KMS-11 (cell line): ENCODE data around the gene OTUD5.

Source experiments
- H2AFZ ChIP-seq: fragments of 200-600 bp; sonication (generic); 2 replicates; pipeline ENCODE4 v1.6.1; 2016; ENCODE audit warnings: antibody characterized with exemption, mixed run types, low read depth
- H3K27ac ChIP-seq: fragments of 200-600 bp; sonication (generic); 2 replicates; pipeline ENCODE4 v1.6.1; 2016; ENCODE audit warnings: mild to moderate bottlenecking, mixed run types
- H3K27me3 ChIP-seq: fragments of 200-600 bp; sonication (generic); 2 replicates; pipeline ENCODE4 v1.6.1; 2017; ENCODE audit warnings: mild to moderate bottlenecking, low read depth, mixed run types, moderate library complexity; ENCODE audit not compliant: insufficient read depth
- H3K36me3 ChIP-seq: fragments of 200-600 bp; sonication (generic); 2 replicates; pipeline ENCODE4 v1.6.1; 2017; ENCODE audit warnings: mild to moderate bottlenecking, mixed run types; ENCODE audit not compliant: insufficient read depth
- H3K4me1 ChIP-seq: fragments of 200-600 bp; sonication (generic); 2 replicates; pipeline ENCODE4 v1.6.1; 2016; ENCODE audit warnings: mild to moderate bottlenecking, low read depth, mixed run types; ENCODE audit not compliant: poor library complexity, severe bottlenecking
- H3K4me2 ChIP-seq: fragments of 200-600 bp; sonication (generic); 2 replicates; pipeline ENCODE4 v1.7.0; 2016; ENCODE audit warnings: mild to moderate bottlenecking, mixed run types
- H3K4me3 ChIP-seq: fragments of 200-600 bp; sonication (generic); IDR thresholded peaks from 2 replicates; pipeline ENCODE4 v1.6.1; 2017; ENCODE audit warnings: low read depth, low read length, mixed read lengths; ENCODE audit not compliant: insufficient read depth
- H3K79me2 ChIP-seq: fragments of 200-600 bp; sonication (generic); 2 replicates; pipeline ENCODE4 v1.6.1; 2016; ENCODE audit warnings: low read depth, mixed run types; ENCODE audit not compliant: insufficient read depth
- H3K9ac ChIP-seq: fragments of 200-600 bp; sonication (generic); 2 replicates; pipeline ENCODE4 v1.6.1; 2016; ENCODE audit warnings: mild to moderate bottlenecking, mixed run types
- H4K20me1 ChIP-seq: fragments of 200-600 bp; sonication (generic); 2 replicates; pipeline ENCODE4 v1.6.1; 2016; ENCODE audit warnings: mild to moderate bottlenecking, mixed run types; ENCODE audit not compliant: insufficient read depth
- CTCF ChIP-seq: fragments of 200-600 bp; sonication (generic); conservative IDR thresholded peaks from 2 replicates; pipeline ENCODE4 v1.6.1; 2017; ENCODE audit warnings: low read depth, mild to moderate bottlenecking, antibody characterized with exemption, low read length, moderate library complexity, mixed read lengths

Gene OTUD5

GRCh38 chrX:48965959-48966358 lies 8.6 kb upstream of the OTUD5 start:
- H3K79me2 ChIP-seq: no peaks in the 10 kb centered on the region
- no peak overlapping the region for H3K4me2 ChIP-seq
- no peak overlapping the region for H3K9ac ChIP-seq
- TF ChIP-seq CTCF: no peak
- no peak overlapping the region for H3K27ac ChIP-seq
- H3K4me1 ChIP-seq: no peaks in the 10 kb centered on the region
- no peak overlapping the region for H2AFZ ChIP-seq
- no peaks in the 10 kb centered on the region for H4K20me1 ChIP-seq
- no peaks in the 10 kb centered on the region for H3K36me3 ChIP-seq
- no peak overlapping the region for H3K4me3 ChIP-seq
- no peaks in the 10 kb centered on the region for H3K27me3 ChIP-seq

- no peak overlapping the region for H2AFZ ChIP-seq
- H3K4me3 ChIP-seq: no peak overlapping the region
- H4K20me1 ChIP-seq: no peaks in the 10 kb centered on the region
- TF ChIP-seq CTCF: no peak
- no peak overlapping the region for H3K27ac ChIP-seq
- no peaks in the 10 kb centered on the region for H3K36me3 ChIP-seq
- peaks cover 7% of the 10 kb centered on the region for H3K4me1 ChIP-seq
- H3K4me2 ChIP-seq: no peak overlapping the region
- peaks cover 3% of the 10 kb centered on the region; the same call in 1 of the 2 replicates for H3K79me2 ChIP-seq
- no peak overlapping the region for H3K9ac ChIP-seq
- no peaks in the 10 kb centered on the region for H3K27me3 ChIP-seq
These were observed 4.2 kb upstream of the OTUD5 start for GRCh38 chrX:48961585-48962091.

- Histone ChIP-seq H3K27me3 (no peaks in the 10 kb centered on the region), H2AFZ (no peak overlapping the region), H3K79me2 (peaks cover 16% of the 10 kb centered on the region; the same call in 1 of the 2 replicates), H3K9ac (no peak overlapping the region), H3K4me1 (peaks cover 8% of the 10 kb centered on the region), H3K4me2 (no peak overlapping the region), H3K36me3 (no peaks in the 10 kb centered on the region), H3K4me3 (no peak overlapping the region), H4K20me1 (no peaks in the 10 kb centered on the region), H3K27ac (no peak overlapping the region)
- no peak for TF ChIP-seq CTCF
These were observed 2.9 kb upstream of the OTUD5 start for GRCh38 chrX:48960291-48960690.

GRCh38 chrX:48958635-48959094 lies 1.3 kb upstream of the OTUD5 start:
- Histone ChIP-seq H3K27me3 (no peaks in the 10 kb centered on the region), H4K20me1 (no peaks in the 10 kb centered on the region), H3K27ac (peak overlapping the region; percentile 60), H3K36me3 (no peaks in the 10 kb centered on the region), H3K9ac (peak overlapping the region; percentile 43; the same call in 1 of the 2 replicates), H3K4me1 (peaks cover 19% of the 10 kb centered on the region), H3K79me2 (peaks cover 16% of the 10 kb centered on the region; the same call in 1 of the 2 replicates), H3K4me2 (peak overlapping the region; percentile 83), H2AFZ (peak overlapping the region; percentile 21; the same call in 1 of the 2 replicates), H3K4me3 (no peak overlapping the region)
- no peak for TF ChIP-seq CTCF
